NB4 (cell line): ENCODE data around the gene NDRG3.

Experiments
- CTCF ChIP-seq: IDR thresholded peaks from one replicate; pipeline ENCODE4 v1.5.1; 2012; ENCODE audit warnings: low read depth, low read length
- MAX ChIP-seq: IDR thresholded peaks from 2 replicates; pipeline ENCODE4 v1.6.1; 2011; ENCODE audit warnings: low read depth, low read length
- POLR2A ChIP-seq: IDR thresholded peaks from 2 replicates; pipeline ENCODE4 v1.6.1; 2011; ENCODE audit warnings: mild to moderate bottlenecking; ENCODE audit not compliant: insufficient read length; ENCODE audit errors: extremely low read depth

GRCh38 chr20:36785308-36785707 lies 39.4 kb upstream of the NDRG3 start:
- TF ChIP-seq CTCF (no peak), POLR2A (no peak), MAX (no peak)
